ENCODE measurements around the gene AGO1. TPM values are rescaled to one million over a fixed set of nuclear protein-coding genes. Genes with fewer than 3 reads are reported as not detected.
"Not testable (repeated sequence)": the region's sequence is repeated elsewhere in the genome, so short reads cannot be mapped to it uniquely, and the experiment has no call there.

Gene AGO1
- total RNA-seq, 8 experiments from 2014 or later: 13.6 to 91.4 (median 28.9) TPM

GRCh38 chr1:35931446-35932157 is 48.6 kb downstream of the AGO1 start:
- peak; percentile 2 to 52 (median 34) for ATAC-seq (replicated peaks in 6 of 8)
- in situ Hi-C loops (cut with MboI; ENCODE audit: low pct_unique_long_range_greater_than_20kb in 2 of 9, low sequenced_read_pairs in 9 of 9, unreplicated experiment in 9 of 9): no loop called here
- peaks cover 19 to 48% of the 10 kb centered on the region in 2 donors for H3K4me1 ChIP-seq (replicated peaks in 1 of 2)
- H3K4me3 ChIP-seq: peak overlapping the region; percentile 82 to 97 (median 91)
- peak overlapping the region; percentile 95 to 97 for H3K27ac ChIP-seq
- WGBS, 10 experiments: 0 to 12% (median 0%) methylated on average over 1 to 19 of the region's 28 CpGs; no CpG with 5 or more reads in 1 of the 10 experiments

DNA sequence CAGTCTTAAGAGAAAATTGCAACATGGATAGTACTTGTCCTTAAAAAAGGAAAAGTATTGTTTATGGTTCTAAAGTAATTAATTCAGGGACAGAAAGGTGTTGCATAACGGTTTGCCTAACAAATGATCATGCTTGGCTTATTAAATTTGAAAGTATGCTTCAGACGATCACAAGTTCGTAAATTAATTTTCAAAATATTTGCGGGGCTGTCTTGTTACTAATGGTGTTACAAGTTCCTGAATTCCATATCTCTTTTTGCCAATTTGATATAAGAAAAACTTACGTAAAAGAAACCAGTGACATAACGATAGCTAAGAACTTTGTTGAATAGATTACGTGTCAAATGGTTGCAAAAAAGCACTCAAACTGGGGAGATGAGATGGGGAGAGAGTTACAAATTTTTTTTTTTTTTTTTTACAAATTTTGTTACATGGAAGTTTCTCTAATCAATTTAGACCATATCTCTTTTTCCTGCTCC is 49.2 kb downstream of the AGO1 start:
- 9 to 62% (median 39%) methylated on average over 4 to 7 of the region's 7 CpGs for WGBS, 10 experiments
- no peak overlapping the region for H3K27ac ChIP-seq
- in situ Hi-C loops (cut with MboI; ENCODE audit: low pct_unique_long_range_greater_than_20kb in 2 of 9, low sequenced_read_pairs in 9 of 9, unreplicated experiment in 9 of 9): no loop called here

DNA sequence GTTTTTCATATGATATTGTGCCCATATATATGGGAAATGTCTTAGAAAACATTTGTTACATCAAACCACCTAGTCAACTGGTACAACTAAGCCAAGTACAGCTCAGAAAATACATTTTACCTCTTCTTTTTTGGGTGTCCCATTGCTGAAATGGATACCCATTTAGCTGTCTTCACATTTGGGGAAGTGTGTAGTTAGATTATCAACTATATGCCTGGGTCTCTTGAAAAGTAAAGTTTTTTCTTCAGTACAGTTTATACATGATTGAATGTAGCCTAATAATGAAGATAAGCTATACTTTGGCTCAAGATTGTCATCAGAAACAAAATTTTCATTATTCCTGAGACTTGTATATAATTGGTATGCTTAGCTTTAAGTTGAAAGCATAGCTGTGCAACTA is 49.9 kb downstream of the AGO1 start:
- Histone ChIP-seq H3K4me3 (peak overlapping the region in 1 of 5 donors; percentile 82), H3K27ac (no peak overlapping the region), H3K4me1 (replicated peaks in 1 of 2) (peaks cover 19 to 49% of the 10 kb centered on the region in 2 donors)
- in situ Hi-C loops (cut with MboI; ENCODE audit: low pct_unique_long_range_greater_than_20kb in 2 of 9, low sequenced_read_pairs in 9 of 9, unreplicated experiment in 9 of 9): no loop called here
- ATAC-seq (replicated peaks in 6 of 8): no peak

More for the DNA sequence above, 49.2 kb downstream of the AGO1 start:
- ATAC-seq (replicated peaks in 6 of 8): no peak
- peaks cover 19 to 49% of the 10 kb centered on the region in 2 donors for H3K4me1 ChIP-seq (replicated peaks in 1 of 2)
- peak overlapping the region; percentile 82 to 97 (median 91) for H3K4me3 ChIP-seq

- Histone ChIP-seq H3K27ac (peak overlapping the region; percentile 46 to 58), H3K4me3 (peak overlapping the region in 1 of 5 donors; percentile 9)
Measured at GRCh38 chr1:35935442-35936388, 52.7 kb downstream of the AGO1 start.

GRCh38 chr1:35936838-35937237 is 53.8 kb downstream of the AGO1 start:
- no peak overlapping the region for H3K27ac ChIP-seq
- ATAC-seq (replicated peaks in 6 of 8): no peak
- WGBS, 10 experiments: 82 to 100% (median 100%) methylated on average over 1 to 3 of the region's 3 CpGs; no CpG with 5 or more reads in 2 of the 10 experiments
- H3K4me3 ChIP-seq: no peak overlapping the region
- H3K4me1 ChIP-seq (replicated peaks in 1 of 2): peaks cover 19 to 38% of the 10 kb centered on the region in 2 donors
- in situ Hi-C loops (cut with MboI; ENCODE audit: low pct_unique_long_range_greater_than_20kb in 2 of 9, low sequenced_read_pairs in 9 of 9, unreplicated experiment in 9 of 9): no loop called here

More at GRCh38 chr1:35935442-35936388, 52.7 kb downstream of the AGO1 start:
- WGBS, 10 experiments: 13 to 65% (median 35%) methylated on average over 2 of the region's 2 CpGs; no CpG with 5 or more reads in 1 of the 10 experiments
- H3K4me1 ChIP-seq (replicated peaks in 1 of 2): peaks cover 19 to 39% of the 10 kb centered on the region in 2 donors
- in situ Hi-C loops (cut with MboI; ENCODE audit: low pct_unique_long_range_greater_than_20kb in 2 of 9, low sequenced_read_pairs in 9 of 9, unreplicated experiment in 9 of 9): no loop called here
- peak in 4 of 8 experiments; percentile 1 to 31 (median 8) for ATAC-seq (replicated peaks in 6 of 8)

GRCh38 chr1:35939484-35939883 is 56.5 kb downstream of the AGO1 start:
- peaks cover 15 to 17% of the 10 kb centered on the region in 2 donors for H3K4me1 ChIP-seq (replicated peaks in 1 of 2)
- ATAC-seq (replicated peaks in 6 of 8): no peak
- no peak overlapping the region for H3K27ac ChIP-seq
- no peak overlapping the region for H3K4me3 ChIP-seq
- in situ Hi-C loops (cut with MboI; ENCODE audit: low pct_unique_long_range_greater_than_20kb in 2 of 9, low sequenced_read_pairs in 9 of 9, unreplicated experiment in 9 of 9): no loop called here
- 93 to 100% (median 98%) methylated on average over 2 to 3 of the region's 3 CpGs for WGBS, 10 experiments

DNA sequence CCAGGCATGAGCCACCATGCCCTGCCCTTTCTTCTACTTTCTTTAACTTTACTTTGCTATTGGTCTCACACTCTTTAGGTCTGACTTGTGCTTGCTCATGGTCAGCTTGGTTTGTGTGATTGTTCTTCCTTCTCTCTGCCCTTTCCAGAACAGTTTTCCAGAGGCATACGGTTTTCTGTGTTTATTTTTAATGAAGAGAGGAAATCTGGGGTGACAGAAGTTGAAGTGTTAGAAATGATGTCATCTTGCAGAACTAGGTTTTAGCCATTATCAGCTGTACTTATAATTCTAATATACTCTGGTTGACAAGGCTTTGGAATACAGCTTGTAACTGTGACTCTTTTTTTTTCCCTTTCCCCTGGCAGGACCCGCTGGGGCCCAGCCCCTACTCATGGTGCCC is 62.3 kb downstream of the AGO1 start:
- in situ Hi-C loops (cut with MboI; ENCODE audit: low pct_unique_long_range_greater_than_20kb in 2 of 9, low sequenced_read_pairs in 9 of 9, unreplicated experiment in 9 of 9): no loop called here
- no peaks in the 10 kb centered on the region for H3K4me1 ChIP-seq (replicated peaks in 1 of 2)
- WGBS, 10 experiments: 20 to 100% (median 84%) methylated on average over 1 to 2 of the region's 2 CpGs; no CpG with 5 or more reads in 2 of the 10 experiments
- ATAC-seq (replicated peaks in 6 of 8): no peak
- no peak overlapping the region for H3K4me3 ChIP-seq
- H3K27ac ChIP-seq: no peak overlapping the region

DNA sequence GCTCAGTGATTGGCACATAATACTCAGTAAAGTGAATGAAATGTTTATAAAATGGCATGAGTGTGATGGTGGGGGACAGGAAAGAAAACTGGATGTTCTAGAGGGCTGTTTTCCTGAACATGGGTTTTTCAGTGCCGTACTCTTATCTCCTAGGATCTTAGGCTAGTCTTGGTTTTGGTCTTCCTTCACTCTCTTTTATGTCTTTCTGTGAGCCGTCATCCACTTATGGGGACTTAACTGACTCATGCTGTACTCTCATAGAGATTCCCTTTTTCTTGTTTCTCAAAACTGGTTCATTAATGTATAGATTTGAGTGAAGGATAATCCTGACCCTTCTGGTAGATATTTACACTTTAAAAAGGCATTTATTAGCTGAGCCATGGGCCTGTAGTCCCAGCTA is 64.5 kb downstream of the AGO1 start:
- H3K4me3 ChIP-seq: no peak overlapping the region
- no peak for ATAC-seq (replicated peaks in 6 of 8)
- no peak overlapping the region for H3K27ac ChIP-seq
- WGBS, 10 experiments: 88 to 100% (median 100%) methylated on average over 1 to 2 of the region's 2 CpGs; no CpG with 5 or more reads in 1 of the 10 experiments
- in situ Hi-C loops (cut with MboI; ENCODE audit: low pct_unique_long_range_greater_than_20kb in 2 of 9, low sequenced_read_pairs in 9 of 9, unreplicated experiment in 9 of 9): no loop called here
- no peaks in the 10 kb centered on the region for H3K4me1 ChIP-seq (replicated peaks in 1 of 2)

DNA sequence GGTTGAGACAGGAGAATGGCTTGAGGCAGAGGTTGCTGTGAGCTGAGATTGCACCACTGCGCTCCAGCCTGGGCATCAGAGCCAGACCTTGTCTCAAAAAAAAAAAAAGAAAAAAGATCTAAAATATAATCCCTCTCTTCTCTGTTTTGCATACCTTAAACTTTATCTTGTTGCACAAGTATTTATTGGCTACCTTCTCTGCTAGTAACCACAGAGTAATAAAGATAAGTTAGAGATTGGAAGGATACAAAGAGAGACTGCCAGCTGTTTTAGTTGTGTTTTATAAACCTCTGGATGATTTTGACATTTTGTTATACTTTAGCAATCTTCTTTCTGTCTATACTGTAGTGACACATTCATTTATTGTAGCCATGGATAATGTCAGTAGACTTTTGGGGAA is 75.5 kb downstream of the AGO1 start:
- ATAC-seq (replicated peaks in 6 of 8): no peak
- no peaks in the 10 kb centered on the region for H3K4me1 ChIP-seq (replicated peaks in 1 of 2)
- 80 to 100% (median 100%) methylated on average over 1 of the region's 1 CpG; no CpG with 5 or more reads in 4 of the 10 experiments for WGBS, 10 experiments
- no peak overlapping the region for H3K4me3 ChIP-seq
- in situ Hi-C loops (cut with MboI; ENCODE audit: low pct_unique_long_range_greater_than_20kb in 2 of 9, low sequenced_read_pairs in 9 of 9, unreplicated experiment in 9 of 9): no loop called here
- H3K27ac ChIP-seq: no peak overlapping the region

DNA sequence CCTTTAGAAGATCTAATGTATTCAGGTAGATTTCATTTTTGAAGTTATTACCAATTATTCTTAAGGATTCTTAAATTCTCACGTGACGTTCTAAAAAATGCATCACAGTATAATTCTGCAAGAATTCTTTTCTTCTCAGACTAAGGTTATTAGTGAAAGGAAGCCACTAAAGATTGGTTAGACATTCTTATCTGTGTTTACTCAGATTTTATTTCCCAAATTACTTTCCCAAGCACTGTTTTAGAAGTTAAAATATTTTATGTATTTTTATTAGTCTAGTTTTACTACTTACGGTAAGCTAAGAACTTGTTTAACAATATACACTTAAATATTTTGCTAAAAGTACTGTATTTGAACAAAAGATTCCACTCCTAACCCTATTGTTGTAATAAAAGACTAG is 76.3 kb downstream of the AGO1 start:
- Histone ChIP-seq H3K27ac (no peak overlapping the region), H3K4me1 (replicated peaks in 1 of 2) (no peaks in the 10 kb centered on the region), H3K4me3 (no peak overlapping the region)
- in situ Hi-C loops (cut with MboI; ENCODE audit: low pct_unique_long_range_greater_than_20kb in 2 of 9, low sequenced_read_pairs in 9 of 9, unreplicated experiment in 9 of 9): no loop called here
- ATAC-seq (replicated peaks in 6 of 8): no peak
- 81 to 100% (median 93%) methylated on average over 1 to 3 of the region's 3 CpGs for WGBS, 10 experiments

- in situ Hi-C loops (cut with MboI; ENCODE audit: low pct_unique_long_range_greater_than_20kb in 2 of 9, low sequenced_read_pairs in 9 of 9, unreplicated experiment in 9 of 9): no loop called here
- Histone ChIP-seq H3K4me3 (no peak overlapping the region), H3K4me1 (replicated peaks in 1 of 2) (no peaks in the 10 kb centered on the region), H3K27ac (no peak overlapping the region)
- ATAC-seq (replicated peaks in 6 of 8): no peak
- WGBS, 10 experiments: 65 to 100% (median 98%) methylated on average over 1 to 2 of the region's 2 CpGs
Measured at GRCh38 chr1:35962952-35963351, 79.9 kb downstream of the AGO1 start.

DNA sequence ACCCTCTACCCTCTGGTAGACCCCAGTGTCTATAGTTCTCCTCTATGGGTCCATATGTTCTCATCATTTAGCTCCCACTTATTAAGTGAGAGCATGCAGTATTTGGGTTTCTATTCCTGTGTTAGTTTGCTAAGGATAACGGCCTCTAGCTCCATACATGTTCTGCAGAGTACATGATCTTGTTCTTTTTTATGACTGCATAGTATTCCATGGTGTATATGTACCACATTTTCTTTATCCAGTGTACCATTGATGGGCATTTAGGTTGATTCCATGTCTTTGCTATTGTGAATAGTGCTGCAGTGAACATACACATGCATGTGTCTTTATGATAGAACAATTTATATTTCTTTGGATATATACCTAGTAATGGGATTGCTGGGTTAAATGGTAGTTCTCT is 81.3 kb downstream of the AGO1 start:
- ATAC-seq (replicated peaks in 6 of 8); H3K4me3 ChIP-seq; in situ Hi-C loops (cut with MboI; ENCODE audit: low pct_unique_long_range_greater_than_20kb in 2 of 9, low sequenced_read_pairs in 9 of 9, unreplicated experiment in 9 of 9); H3K27ac ChIP-seq; H3K4me1 ChIP-seq (replicated peaks in 1 of 2): not testable (repeated sequence)
- WGBS, 10 experiments: 89 to 100% (median 100%) methylated on average over 1 of the region's 1 CpG; no CpG with 5 or more reads in 2 of the 10 experiments

DNA sequence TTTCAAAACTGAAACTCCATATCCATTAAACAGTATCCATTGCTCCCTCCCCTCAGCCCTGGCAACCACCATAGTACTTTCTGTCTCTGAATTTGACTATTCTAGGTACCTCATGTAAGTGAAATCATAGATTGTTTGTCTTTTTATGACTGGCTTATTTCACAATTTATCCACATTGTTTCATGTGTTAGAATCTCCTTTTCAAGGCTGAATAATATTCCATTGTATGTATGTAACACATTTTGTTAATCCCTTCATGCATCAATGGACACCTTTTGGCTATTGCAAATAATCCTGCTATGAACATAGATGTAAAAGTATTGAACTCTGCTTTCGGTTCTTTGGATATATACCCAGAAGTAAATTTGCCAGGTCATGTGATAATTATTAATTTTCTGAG is 85.4 kb downstream of the AGO1 start:
- in situ Hi-C loops (cut with MboI; ENCODE audit: low pct_unique_long_range_greater_than_20kb in 2 of 9, low sequenced_read_pairs in 9 of 9, unreplicated experiment in 9 of 9): no loop called here
- H3K4me3 ChIP-seq: no peak overlapping the region
- no peak overlapping the region for H3K27ac ChIP-seq
- WGBS, 10 experiments: 73 to 100% (median 100%) methylated on average over 1 of the region's 1 CpG; no CpG with 5 or more reads in 1 of the 10 experiments
- no peak for ATAC-seq (replicated peaks in 6 of 8)
- no peaks in the 10 kb centered on the region for H3K4me1 ChIP-seq (replicated peaks in 1 of 2)

Measured in motor neuron (in vitro differentiated cells).